ENCODE data around the gene IGF2. TPM values are rescaled to one million over a fixed set of nuclear protein-coding genes. Genes with fewer than 3 reads are reported as not detected.
"Not testable (repeated sequence)": the region's sequence is repeated elsewhere in the genome, so short reads cannot be mapped to it uniquely, and the experiment has no call there.

IGF2 gene
- total and polyA plus RNA-seq, 4 donors = 0.67 to 620 (median 42.6) TPM

GRCh38 chr11:2180347-2180746 is 41.2 kb upstream of the IGF2 start:
- DNase-seq (no peak), ATAC-seq (ENCODE audit: low FRiP score) (no peak)
- Histone ChIP-seq H3K4me3 (ENCODE audit: low read length in 2 of 2) (no peak overlapping the region), H3K36me3 (ENCODE audit: control insufficient read depth in 1 of 2, insufficient read depth in 2 of 2, low read length in 1 of 2) (no peaks in the 10 kb centered on the region), H3K27me3 (ENCODE audit: control insufficient read depth in 1 of 2, insufficient read depth in 2 of 2, low read length in 1 of 2) (no peaks in the 10 kb centered on the region), H3K27ac (ENCODE audit: low read depth in 1 of 2, low read length in 2 of 2) (no peak overlapping the region), H3K4me1 (ENCODE audit: control insufficient read depth in 1 of 2, insufficient read depth in 2 of 2, low read length in 2 of 2) (no peaks in the 10 kb centered on the region), H3K9me3 (ENCODE audit: control insufficient read depth, low read length) (no peaks in the 10 kb centered on the region)
- intact Hi-C loops (cut with DNase I) = no loop called here
- WGBS, 2 donors = 80 to 81% methylated on average over 11 to 15 of the region's 15 CpGs

- ATAC-seq (ENCODE audit: low FRiP score) = no peak
- no peak for DNase-seq
- intact Hi-C loops (cut with DNase I) = no loop called here
- no peaks in the 10 kb centered on the region for H3K9me3 ChIP-seq (ENCODE audit: control insufficient read depth, low read length)
- H3K27ac ChIP-seq (ENCODE audit: low read depth in 1 of 2, low read length in 2 of 2) = no peak overlapping the region
- H3K36me3 ChIP-seq (ENCODE audit: control insufficient read depth in 1 of 2, insufficient read depth in 2 of 2, low read length in 1 of 2) = no peaks in the 10 kb centered on the region
- 79 to 84% methylated on average over 9 to 10 of the region's 10 CpGs for WGBS, 2 donors
- no peak overlapping the region for H3K4me3 ChIP-seq (ENCODE audit: low read length in 2 of 2)
- H3K4me1 ChIP-seq (ENCODE audit: control insufficient read depth in 1 of 2, insufficient read depth in 2 of 2, low read length in 2 of 2) = no peaks in the 10 kb centered on the region
- no peaks in the 10 kb centered on the region for H3K27me3 ChIP-seq (ENCODE audit: control insufficient read depth in 1 of 2, insufficient read depth in 2 of 2, low read length in 1 of 2)
Measured at GRCh38 chr11:2179516-2179915, 40.3 kb upstream of the IGF2 start.

GRCh38 chr11:2178906-2179494 is 39.8 kb upstream of the IGF2 start:
- H3K27ac ChIP-seq (ENCODE audit: low read depth in 1 of 2, low read length in 2 of 2) = no peak overlapping the region
- intact Hi-C loops (cut with DNase I) = no loop called here
- H3K27me3 ChIP-seq (ENCODE audit: control insufficient read depth in 1 of 2, insufficient read depth in 2 of 2, low read length in 1 of 2) = no peaks in the 10 kb centered on the region
- no peaks in the 10 kb centered on the region for H3K9me3 ChIP-seq (ENCODE audit: control insufficient read depth, low read length)
- H3K4me3 ChIP-seq (ENCODE audit: low read length in 2 of 2) = no peak overlapping the region
- WGBS, 2 donors = 36 to 37% methylated on average over 16 of the region's 16 CpGs
- DNase-seq (no peak), ATAC-seq (ENCODE audit: low FRiP score) (no peak)
- H3K36me3 ChIP-seq (ENCODE audit: control insufficient read depth in 1 of 2, insufficient read depth in 2 of 2, low read length in 1 of 2) = no peaks in the 10 kb centered on the region
- H3K4me1 ChIP-seq (ENCODE audit: control insufficient read depth in 1 of 2, insufficient read depth in 2 of 2, low read length in 2 of 2) = no peaks in the 10 kb centered on the region

GRCh38 chr11:2178055-2178773 is 39.0 kb upstream of the IGF2 start:
- H3K4me1 ChIP-seq (ENCODE audit: control insufficient read depth in 1 of 2, insufficient read depth in 2 of 2, low read length in 2 of 2); intact Hi-C loops (cut with DNase I); H3K27ac ChIP-seq (ENCODE audit: low read depth in 1 of 2, low read length in 2 of 2); H3K27me3 ChIP-seq (ENCODE audit: control insufficient read depth in 1 of 2, insufficient read depth in 2 of 2, low read length in 1 of 2); H3K36me3 ChIP-seq (ENCODE audit: control insufficient read depth in 1 of 2, insufficient read depth in 2 of 2, low read length in 1 of 2); DNase-seq; H3K9me3 ChIP-seq (ENCODE audit: control insufficient read depth, low read length); ATAC-seq (ENCODE audit: low FRiP score); H3K4me3 ChIP-seq (ENCODE audit: low read length in 2 of 2): not testable (repeated sequence)
- WGBS, 2 donors = 70 to 75% methylated on average over 13 to 15 of the region's 16 CpGs

- Histone ChIP-seq H3K4me1 (ENCODE audit: control insufficient read depth in 1 of 2, insufficient read depth in 2 of 2, low read length in 2 of 2) (no peaks in the 10 kb centered on the region), H3K27me3 (ENCODE audit: control insufficient read depth in 1 of 2, insufficient read depth in 2 of 2, low read length in 1 of 2) (no peaks in the 10 kb centered on the region), H3K36me3 (ENCODE audit: control insufficient read depth in 1 of 2, insufficient read depth in 2 of 2, low read length in 1 of 2) (no peaks in the 10 kb centered on the region), H3K4me3 (ENCODE audit: low read length in 2 of 2) (no peak overlapping the region), H3K9me3 (ENCODE audit: control insufficient read depth, low read length) (no peaks in the 10 kb centered on the region), H3K27ac (ENCODE audit: low read depth in 1 of 2, low read length in 2 of 2) (no peak overlapping the region)
- ATAC-seq (ENCODE audit: low FRiP score) (no peak), DNase-seq (no peak)
- 58 to 69% methylated on average over 18 of the region's 18 CpGs for WGBS, 2 donors
- intact Hi-C loops (cut with DNase I) = no loop called here
Measured at GRCh38 chr11:2177076-2177475, 37.9 kb upstream of the IGF2 start.

- DNase-seq (no peak), ATAC-seq (ENCODE audit: low FRiP score) (no peak)
- no peaks in the 10 kb centered on the region for H3K9me3 ChIP-seq (ENCODE audit: control insufficient read depth, low read length)
- no peaks in the 10 kb centered on the region for H3K4me1 ChIP-seq (ENCODE audit: control insufficient read depth in 1 of 2, insufficient read depth in 2 of 2, low read length in 2 of 2)
- intact Hi-C loops (cut with DNase I) = no loop called here
- H3K36me3 ChIP-seq (ENCODE audit: control insufficient read depth in 1 of 2, insufficient read depth in 2 of 2, low read length in 1 of 2) = no peaks in the 10 kb centered on the region
- H3K27ac ChIP-seq (ENCODE audit: low read depth in 1 of 2, low read length in 2 of 2) = no peak overlapping the region
- H3K4me3 ChIP-seq (ENCODE audit: low read length in 2 of 2) = no peak overlapping the region
- H3K27me3 ChIP-seq (ENCODE audit: control insufficient read depth in 1 of 2, insufficient read depth in 2 of 2, low read length in 1 of 2) = no peaks in the 10 kb centered on the region
- WGBS, 2 donors = 93% methylated on average over 14 of the region's 14 CpGs
Measured at GRCh38 chr11:2176389-2176900, 37.3 kb upstream of the IGF2 start.

- DNase-seq = no peak
- intact Hi-C loops (cut with DNase I) = no loop called here
- Histone ChIP-seq H3K4me3 (ENCODE audit: low read length in 2 of 2) (no peak overlapping the region), H3K9me3 (ENCODE audit: control insufficient read depth, low read length) (no peaks in the 10 kb centered on the region), H3K4me1 (ENCODE audit: control insufficient read depth in 1 of 2, insufficient read depth in 2 of 2, low read length in 2 of 2) (no peaks in the 10 kb centered on the region), H3K36me3 (ENCODE audit: control insufficient read depth in 1 of 2, insufficient read depth in 2 of 2, low read length in 1 of 2) (no peaks in the 10 kb centered on the region), H3K27me3 (ENCODE audit: control insufficient read depth in 1 of 2, insufficient read depth in 2 of 2, low read length in 1 of 2) (no peaks in the 10 kb centered on the region), H3K27ac (ENCODE audit: low read depth in 1 of 2, low read length in 2 of 2) (no peak overlapping the region)
- ATAC-seq (ENCODE audit: low FRiP score) = no peak
- WGBS, 2 donors = 26 to 36% methylated on average over 13 of the region's 13 CpGs
Measured at GRCh38 chr11:2175659-2176058, 36.5 kb upstream of the IGF2 start.

GRCh38 chr11:2174361-2174760 is 35.2 kb upstream of the IGF2 start:
- no peak for DNase-seq
- Histone ChIP-seq H3K36me3 (ENCODE audit: control insufficient read depth in 1 of 2, insufficient read depth in 2 of 2, low read length in 1 of 2) (no peaks in the 10 kb centered on the region), H3K4me1 (ENCODE audit: control insufficient read depth in 1 of 2, insufficient read depth in 2 of 2, low read length in 2 of 2) (no peaks in the 10 kb centered on the region), H3K9me3 (ENCODE audit: control insufficient read depth, low read length) (no peaks in the 10 kb centered on the region), H3K4me3 (ENCODE audit: low read length in 2 of 2) (no peak overlapping the region), H3K27me3 (ENCODE audit: control insufficient read depth in 1 of 2, insufficient read depth in 2 of 2, low read length in 1 of 2) (no peaks in the 10 kb centered on the region), H3K27ac (ENCODE audit: low read depth in 1 of 2, low read length in 2 of 2) (no peak overlapping the region)
- no peak for ATAC-seq (ENCODE audit: low FRiP score)
- intact Hi-C loops (cut with DNase I) = no loop called here
- whole genome bisulfite sequencing, 2 donors = 89 to 91% methylated on average over 11 of the region's 11 CpGs

GRCh38 chr11:2173761-2174160 is 34.6 kb upstream of the IGF2 start:
- ATAC-seq (ENCODE audit: low FRiP score) (no peak), DNase-seq (no peak)
- Histone ChIP-seq H3K27ac (ENCODE audit: low read depth in 1 of 2, low read length in 2 of 2) (no peak overlapping the region), H3K4me1 (ENCODE audit: control insufficient read depth in 1 of 2, insufficient read depth in 2 of 2, low read length in 2 of 2) (no peaks in the 10 kb centered on the region), H3K36me3 (ENCODE audit: control insufficient read depth in 1 of 2, insufficient read depth in 2 of 2, low read length in 1 of 2) (no peaks in the 10 kb centered on the region), H3K9me3 (ENCODE audit: control insufficient read depth, low read length) (no peaks in the 10 kb centered on the region), H3K4me3 (ENCODE audit: low read length in 2 of 2) (no peak overlapping the region), H3K27me3 (ENCODE audit: control insufficient read depth in 1 of 2, insufficient read depth in 2 of 2, low read length in 1 of 2) (no peaks in the 10 kb centered on the region)
- intact Hi-C loops (cut with DNase I) = no loop called here
- WGBS, 2 donors = 63 to 74% methylated on average over 11 of the region's 11 CpGs
